NCI-H460 (cell line): ENCODE data around the gene U2SURP. TPM values are rescaled to one million over a fixed set of nuclear protein-coding genes. Genes with fewer than 3 reads are reported as not detected.
"Not testable (repeated sequence)": the region's sequence is repeated elsewhere in the genome, so short reads cannot be mapped to it uniquely, and the experiment has no call there.

Experiments used
- DNase-seq: peaks from one replicate; pipeline ENCODE4 v3.0.0-alpha.2; 2016; ENCODE audit warnings: low read depth; ENCODE audit errors: extremely low read depth
- total RNA-seq: library from RNA; depleted of rRNA; stranded (reverse); fragments of >200 nt; shearing (Covaris generic); gene quantifications from 2 replicates; pipeline ENCODE4 v1.2.3, GENCODE V29; 2014

U2SURP gene
- total RNA-seq, 1 experiment from 2014 or later: 121 TPM

GRCh38 chr3:143066033-143066432 lies 64.7 kb downstream of the U2SURP start:
- DNase-seq: no peak

GRCh38 chr3:143067201-143067600 lies 65.8 kb downstream of the U2SURP start:
- no peak for DNase-seq

GRCh38 chr3:143068059-143068458 lies 66.7 kb downstream of the U2SURP start:
- DNase-seq: no peak

GRCh38 chr3:143070977-143071551 lies 69.7 kb downstream of the U2SURP start:
- DNase-seq: no peak

DNA sequence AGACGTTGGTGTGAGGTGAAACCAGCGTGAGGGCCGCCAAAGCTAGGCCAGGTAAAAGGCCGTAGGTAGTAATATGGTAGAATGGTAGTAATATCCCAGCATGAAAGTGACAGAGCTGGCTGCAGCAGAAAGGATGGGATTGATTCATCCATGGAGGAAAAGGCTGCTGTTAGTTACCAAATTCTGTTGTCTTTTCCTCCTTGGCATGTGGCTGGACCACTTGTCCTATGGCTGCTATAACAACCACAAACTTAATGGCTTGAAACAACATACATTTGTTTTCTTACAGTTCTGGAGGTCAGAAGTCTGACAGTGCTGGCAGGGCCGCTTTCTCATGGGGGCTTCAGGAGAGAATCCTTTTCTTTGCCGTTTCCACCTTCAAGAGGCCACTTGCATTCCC lies 70.4 kb downstream of the U2SURP start:
- DNase-seq: no peak

- DNase-seq: not testable (repeated sequence)
These were observed 71.1 kb downstream of the U2SURP start for GRCh38 chr3:143072298-143073020.

GRCh38 chr3:143073541-143073940 lies 72.2 kb downstream of the U2SURP start:
- not testable (repeated sequence) for DNase-seq

GRCh38 chr3:143073983-143074382 lies 72.6 kb downstream of the U2SURP start:
- not testable (repeated sequence) for DNase-seq

- DNase-seq: no peak
These were observed 77.5 kb downstream of the U2SURP start for GRCh38 chr3:143078883-143079282.

DNA sequence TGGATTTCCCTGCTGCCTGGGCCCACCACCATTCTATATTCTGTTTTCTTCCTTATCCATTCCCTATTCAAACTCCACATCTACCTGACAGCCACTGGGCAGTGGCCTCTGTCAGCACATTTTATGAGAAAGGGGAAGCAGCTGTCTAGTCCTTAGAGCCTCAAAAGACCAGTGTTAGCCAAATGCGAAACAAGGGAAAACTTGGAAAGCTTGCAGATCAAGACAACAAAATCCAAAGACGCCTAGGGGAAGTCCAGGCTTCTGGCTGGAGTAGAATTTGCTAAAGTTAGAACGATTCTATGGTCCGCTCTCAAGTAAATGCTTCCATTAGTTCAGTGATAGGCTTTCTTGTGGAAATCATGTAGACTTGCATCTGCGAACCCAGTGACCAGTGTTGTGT lies 78.8 kb downstream of the U2SURP start:
- no peak for DNase-seq

DNA sequence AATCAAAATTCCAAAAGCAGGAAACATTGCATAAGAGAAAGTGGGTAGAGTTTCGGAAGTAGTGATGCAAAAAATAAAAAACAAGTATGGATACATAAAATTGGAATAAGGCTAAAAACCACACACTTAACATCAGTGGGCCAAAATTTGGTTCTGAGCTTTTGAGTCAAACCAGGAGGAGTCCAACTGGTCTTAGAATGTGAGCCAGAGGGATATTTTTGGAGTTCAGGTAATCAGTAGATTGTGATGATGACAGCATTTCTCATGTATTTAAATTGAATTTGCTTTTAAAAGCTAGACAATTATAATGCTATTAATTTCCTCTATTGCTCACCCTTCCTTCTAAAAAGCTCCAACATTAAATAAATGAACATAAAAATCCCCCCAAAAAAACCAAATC lies 80.0 kb downstream of the U2SURP start:
- no peak for DNase-seq

DNA sequence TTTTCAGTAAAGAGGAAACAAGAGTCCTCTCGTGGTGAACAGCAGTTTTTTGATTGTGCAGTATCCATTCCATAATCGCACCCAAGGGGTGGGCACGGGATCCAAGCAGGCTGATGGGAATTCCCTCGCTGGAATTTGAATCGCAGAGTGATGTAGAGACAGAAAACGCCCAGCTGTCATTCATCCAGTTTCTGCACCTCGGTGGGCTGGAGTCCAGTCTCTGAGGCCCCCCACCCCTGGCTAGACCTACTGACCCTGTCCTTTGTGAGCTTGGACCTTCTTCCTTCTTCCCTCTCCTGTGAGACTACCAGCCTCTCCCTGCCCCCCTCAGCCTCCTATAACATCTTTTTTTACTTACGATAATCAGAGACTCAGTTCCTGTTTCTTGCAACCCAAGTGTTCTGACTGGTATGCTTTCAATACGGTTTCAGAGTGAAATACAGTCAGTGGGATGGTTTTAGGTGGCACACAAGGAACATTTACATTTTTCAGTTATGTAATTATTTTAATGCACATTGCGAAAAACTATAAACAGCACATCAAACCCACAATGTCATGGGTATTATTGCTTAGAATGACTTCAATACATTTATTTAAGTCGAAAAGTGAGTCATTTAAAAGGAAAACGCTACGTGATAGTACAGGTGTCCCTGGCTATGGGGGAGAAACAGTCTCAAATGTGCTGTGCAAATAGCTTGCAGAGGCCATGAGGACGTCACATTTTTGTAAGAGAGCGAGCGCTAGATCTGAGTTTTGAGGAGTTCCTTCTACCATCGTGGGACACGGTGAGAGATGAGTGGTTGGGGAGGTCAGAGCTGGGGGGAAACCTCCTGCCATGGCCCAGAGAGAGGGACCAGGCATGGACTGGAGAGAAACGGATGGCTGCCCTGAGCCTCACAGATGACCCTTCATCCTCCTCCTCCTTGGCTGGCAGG lies 80.7 kb downstream of the U2SURP start:
- no peak for DNase-seq

DNA sequence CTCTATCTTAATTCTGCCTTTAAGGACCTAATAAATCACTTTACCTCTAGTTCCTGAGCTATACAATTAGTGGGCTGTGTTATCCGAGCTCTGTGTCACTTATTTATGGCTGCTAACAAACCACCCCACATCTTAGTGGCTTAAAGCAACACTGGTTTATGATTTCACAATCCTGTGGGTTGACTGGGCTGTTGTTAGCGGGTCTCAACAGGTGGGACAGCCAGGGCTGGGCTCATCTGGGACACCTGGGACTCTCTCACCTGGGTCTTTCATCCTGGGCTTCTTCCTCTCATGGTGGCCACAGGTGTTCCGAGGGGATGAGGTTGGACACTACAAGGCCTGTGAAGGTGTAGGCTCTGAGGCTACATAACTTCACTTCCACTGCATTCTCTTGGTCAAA lies 82.4 kb downstream of the U2SURP start:
- DNase-seq: no peak

DNA sequence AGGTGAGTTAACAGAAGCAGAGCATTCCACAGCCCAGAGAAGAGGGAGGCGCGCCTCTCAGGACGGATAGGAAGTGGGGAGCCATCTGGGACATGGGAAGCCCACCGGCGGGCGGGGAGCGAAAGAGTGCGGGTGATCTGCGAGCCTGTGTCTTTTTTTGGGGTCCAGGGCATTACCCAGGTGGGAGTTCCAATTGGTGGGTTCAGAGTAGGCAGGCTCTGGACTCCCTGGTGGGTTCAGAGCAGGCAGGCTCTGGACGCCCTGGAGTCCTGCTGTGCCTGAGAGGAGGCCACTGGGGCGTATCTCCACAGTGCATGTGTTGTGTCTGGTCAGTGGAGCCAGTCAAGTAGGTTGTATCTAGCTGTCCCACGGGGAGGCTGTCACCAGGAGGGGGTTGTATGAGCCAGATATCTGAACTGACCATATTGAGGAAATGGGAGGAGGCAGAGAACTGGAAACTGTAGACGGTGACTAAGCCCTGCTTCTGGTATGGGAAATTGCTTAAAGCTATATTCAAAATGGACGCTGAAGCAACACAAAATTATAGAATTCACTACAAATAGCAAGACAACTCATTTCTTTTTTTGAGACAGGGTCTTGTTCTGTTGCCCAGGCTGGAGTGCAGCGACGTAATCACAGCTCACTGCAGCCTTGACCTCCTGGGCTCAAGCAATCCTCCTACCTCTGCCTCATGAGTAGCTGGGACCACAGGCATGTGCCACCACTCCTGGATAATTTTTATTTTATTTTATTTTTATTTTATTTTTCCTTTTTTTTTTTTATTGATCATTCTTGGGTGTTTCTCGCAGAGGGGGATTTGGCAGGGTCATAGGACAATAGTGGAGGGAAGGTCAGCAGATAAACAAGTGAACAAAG lies 83.7 kb downstream of the U2SURP start:
- DNase-seq: no peak

- no peak for DNase-seq
These were observed 87.5 kb downstream of the U2SURP start for GRCh38 chr3:143088835-143089234.

DNA sequence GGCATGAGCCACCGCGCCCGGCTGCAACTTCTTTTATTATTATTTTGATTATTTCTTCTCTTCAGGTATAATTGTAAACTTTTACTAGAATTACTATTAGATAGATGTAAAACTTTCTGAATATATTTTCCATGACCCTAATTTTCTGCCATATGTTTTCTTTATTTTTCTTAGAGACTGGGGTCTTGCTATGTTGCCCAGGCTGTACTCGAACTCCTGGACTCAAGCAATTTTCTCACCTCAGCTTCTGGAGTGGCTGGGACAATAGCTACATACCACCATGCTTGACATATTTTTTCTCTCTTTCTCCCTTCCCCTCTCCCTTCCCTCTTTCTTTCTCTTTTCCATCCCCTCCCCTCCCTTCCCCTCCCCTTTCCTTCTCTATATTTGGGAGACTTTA lies 88.6 kb downstream of the U2SURP start:
- no peak for DNase-seq

DNA sequence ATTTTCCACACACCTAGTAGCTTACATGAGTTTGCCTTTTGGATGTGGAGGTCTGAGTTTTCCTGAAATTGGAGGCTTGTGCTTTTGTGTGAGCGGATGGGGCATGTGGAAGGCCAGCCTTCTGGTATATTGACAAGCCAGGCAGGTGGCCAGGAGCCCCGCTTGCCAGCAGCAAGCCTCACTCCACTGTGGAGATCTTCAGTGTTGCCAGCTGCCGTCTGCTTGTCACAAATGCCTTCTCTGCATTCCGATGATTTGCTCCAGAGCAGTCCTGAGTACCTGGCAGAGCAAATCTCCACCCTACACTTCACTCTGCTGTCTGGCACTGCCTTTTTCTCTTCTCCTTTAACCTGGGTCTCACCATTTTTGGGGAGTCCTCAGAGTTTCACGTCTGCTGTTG lies 89.1 kb downstream of the U2SURP start:
- DNase-seq: no peak

GRCh38 chr3:143090976-143091837 lies 89.8 kb downstream of the U2SURP start:
- DNase-seq: no peak

GRCh38 chr3:143092191-143092590 lies 90.8 kb downstream of the U2SURP start:
- no peak for DNase-seq

DNA sequence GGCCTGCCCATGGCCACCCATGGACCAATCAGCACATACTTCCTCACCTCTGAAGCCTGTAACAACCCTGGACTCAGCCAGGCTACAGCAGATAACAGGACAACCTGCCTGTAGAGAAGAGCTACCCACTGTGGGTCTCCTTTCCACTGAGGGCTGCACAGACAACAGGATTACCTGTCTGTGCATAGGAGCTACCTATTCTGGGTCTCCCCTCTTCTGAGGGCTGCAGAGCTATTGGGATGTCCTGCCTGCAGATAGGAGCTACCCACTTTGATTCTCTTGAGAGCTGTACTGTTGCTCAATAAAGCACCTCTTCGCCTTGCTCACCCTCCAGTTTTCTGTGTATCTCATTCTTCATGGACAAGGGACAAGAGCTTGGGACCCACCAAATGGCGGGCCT lies 94.4 kb downstream of the U2SURP start:
- no peak for DNase-seq
